Measurements from ENCODE around the gene MYH15. TPM values are rescaled to one million over a fixed set of nuclear protein-coding genes. Genes with fewer than 3 reads are reported as not detected.

Gene MYH15
- total and polyA plus RNA-seq, 2 of the 8 experiments (the other 6 are each of a cell fraction or from before 2014, with no cell fraction given), result under 0.01 TPM; not detected in 1

DNA sequence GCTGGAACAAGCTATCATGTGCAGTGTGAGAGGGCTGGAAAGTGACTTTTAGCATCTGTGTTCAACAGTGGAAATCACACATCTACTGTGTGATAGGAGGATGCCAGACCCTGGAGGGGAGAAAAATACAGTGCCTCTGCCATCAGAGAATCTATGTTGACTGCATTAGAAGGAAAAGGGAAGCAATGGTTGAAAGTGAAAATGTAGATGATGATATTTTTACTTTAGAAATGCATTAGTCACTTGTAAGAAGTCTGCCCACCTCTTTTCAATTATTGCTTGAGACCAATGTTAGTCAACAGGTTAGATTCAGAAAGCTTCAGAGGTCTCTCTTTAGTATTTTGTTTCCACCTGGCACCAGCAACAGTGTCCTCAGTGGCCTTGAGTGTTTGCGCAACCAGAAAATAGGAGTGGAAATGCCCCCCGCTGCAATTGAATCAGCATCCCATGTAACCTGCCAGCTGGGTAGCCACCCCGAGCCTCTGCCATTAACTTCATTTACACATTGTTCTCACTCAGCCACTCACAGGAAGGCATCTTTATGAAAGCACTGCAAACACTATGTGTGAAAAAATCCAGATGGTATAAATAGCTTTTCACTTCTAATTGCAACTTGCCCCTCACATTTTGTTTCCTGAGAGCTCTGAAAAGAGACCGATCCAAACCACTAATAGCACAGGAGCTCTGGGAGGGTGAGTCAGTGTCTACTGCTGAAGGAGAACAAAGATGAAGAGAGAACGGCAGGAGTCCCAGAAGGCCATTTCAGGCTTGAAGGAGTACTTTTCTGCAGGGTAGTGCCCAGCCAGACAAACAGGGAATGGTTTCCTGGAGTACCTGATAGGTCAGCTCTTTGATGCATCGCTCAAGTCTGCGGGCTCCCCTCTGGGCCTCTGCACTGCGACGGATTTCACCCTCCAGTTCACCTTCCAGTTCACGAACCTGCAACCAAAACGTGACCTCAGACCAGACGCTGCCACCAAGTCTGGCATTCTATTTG is 122.0 kb downstream of the MYH15 start:
- no peak overlapping the region for H3K4me3 ChIP-seq (ENCODE audit: extremely low read depth in 1 of 4, insufficient read depth in 2 of 4, low read depth in 3 of 4, low read length in 4 of 4)

More for the DNA sequence above, 122.0 kb downstream of the MYH15 start:
- H3K23ac ChIP-seq (ENCODE audit: insufficient read length), result no peak overlapping the region
- no peaks in the 10 kb centered on the region for H3K23me2 ChIP-seq (ENCODE audit: low read depth, low read length)
- H2AK5ac ChIP-seq (ENCODE audit: low read depth, low read length), result no peak overlapping the region
- H4K5ac ChIP-seq (ENCODE audit: insufficient read length, low read depth, low read length), result no peak overlapping the region
- ChIA-PET POLR2A (ENCODE audit: partially characterized antibody) (no interaction called here), CTCF (ENCODE audit: partially characterized antibody) (interaction anchor here (0.5 to 1.4 kb wide), 2 partner anchors 117 to 235 kb away, joined by 3 to 4 read pairs; no protein-coding TSS in a partner anchor)
- H3K56ac ChIP-seq (replicated peaks; ENCODE audit: insufficient read length, low read depth, low read length), result no peak overlapping the region
- no peak for FAIRE-seq
- H2BK5ac ChIP-seq (ENCODE audit: low read depth, low read length), result no peak overlapping the region
- H3K79me1 ChIP-seq (ENCODE audit: low read depth, low read length), result no peaks in the 10 kb centered on the region
- H3K18ac ChIP-seq (ENCODE audit: extremely low read depth, low read length), result no peak overlapping the region
- DNase-seq (ENCODE audit: low read depth in 1 of 2, low spot score in 2 of 2), result no peak
- 0 out of 2 replicates have a peak, but pooled peaks have one; percentile 56 for TF ChIP-seq CEBPB (IDR thresholded peaks at IDR 0.05; ENCODE audit: low read depth, low read length)
- TF ChIP-seq TAF7 (optimal IDR thresholded peaks at IDR 0.05; ENCODE audit: borderline replicate concordance, low read depth, low read length), result no peak
- no peak for TF ChIP-seq CREB1 (IDR thresholded peaks at IDR 0.05)
- H3K27ac ChIP-seq (ENCODE audit: low read depth, low read length), result no peak overlapping the region
- H3K4ac ChIP-seq (replicated peaks; ENCODE audit: insufficient read length, low read depth, low read length), result no peak overlapping the region
- H3K14ac ChIP-seq (ENCODE audit: insufficient read length), result no peak overlapping the region
- H3K4me1 ChIP-seq (replicated peaks in 1 of 4; ENCODE audit: control insufficient read depth in 3 of 4, insufficient read depth in 4 of 4, low read length in 3 of 4), result peaks cover 0 to 7% (median 4%) of the 10 kb centered on the region in 4 experiments; a peak in 3 of 7 replicates
- H3K4me2 ChIP-seq (ENCODE audit: insufficient read depth in 1 of 2, low read depth in 2 of 2, low read length in 2 of 2), result no peak overlapping the region
- no peaks in the 10 kb centered on the region for H3K9me3 ChIP-seq (ENCODE audit: insufficient read depth in 2 of 2, low read depth in 1 of 2, low read length in 1 of 2)
- H2BK12ac ChIP-seq (ENCODE audit: low read depth, low read length), result no peak overlapping the region; the same call in 1 of the 2 replicates
- peak overlapping the region; percentile 49; the same call in 1 of the 2 replicates for H2BK20ac ChIP-seq (ENCODE audit: low read length)
- no peak overlapping the region for H2BK15ac ChIP-seq (ENCODE audit: low read length)
- H4K91ac ChIP-seq (replicated peaks; ENCODE audit: insufficient read length, low read length), result no peak overlapping the region
- H4K8ac ChIP-seq (ENCODE audit: extremely low read depth, insufficient read depth, low read length), result no peak overlapping the region
- no peak overlapping the region; the same call in 1 of the 2 replicates for H2AFZ ChIP-seq (ENCODE audit: low read length)
- no peaks in the 10 kb centered on the region for H3K27me3 ChIP-seq (replicated peaks in 1 of 4; ENCODE audit: control insufficient read depth in 3 of 4, extremely low read depth in 1 of 4, insufficient read depth in 3 of 4, low read length in 3 of 4)
- no peaks in the 10 kb centered on the region for H3K79me2 ChIP-seq (ENCODE audit: control insufficient read depth in 1 of 2, insufficient read depth in 2 of 2, low read length in 2 of 2)
- H3K36me3 ChIP-seq (ENCODE audit: control insufficient read depth in 2 of 4, insufficient read depth in 4 of 4, low read length in 3 of 4), result no peaks in the 10 kb centered on the region
- H3K9ac ChIP-seq (replicated peaks in 1 of 4; ENCODE audit: extremely low read depth in 1 of 4, low read depth in 3 of 4, low read length in 3 of 4), result no peak overlapping the region
- H2BK120ac ChIP-seq (replicated peaks; ENCODE audit: low read depth, low read length), result no peak overlapping the region
- H4K20me1 ChIP-seq (replicated peaks in 1 of 2; ENCODE audit: control insufficient read depth in 1 of 2, insufficient read depth in 2 of 2, low read length in 2 of 2), result no peaks in the 10 kb centered on the region
- WGBS, 2 experiments (ENCODE audit: extremely low coverage in 1 of 2, insufficient coverage in 1 of 2, insufficient read length in 1 of 2, insufficient replicate concordance in 2 of 2, low coverage in 1 of 2, low lambda C conversion rate in 2 of 2, missing lambda C conversion rate in 1 of 2), result 79% methylated on average over 12 of the region's 12 CpGs; no CpG with 5 or more reads in 1 of the 2 experiments
